Stimulated activated CD4-positive, alpha-beta T cell treated with anti-CD3 and anti-CD28 coated beads, Interleukin-2, amount 100 ng/mL, for 48 hours (primary cell): ENCODE results near the gene DIDO1.

ENCODE experiments used
- DNase-seq, 2 donors: peaks; one replicate each; pipeline ENCODE4 v3.0.0-alpha.2; 2020

The DIDO1 gene

GRCh38 chr20:62907384-62908317 lies 18.7 kb downstream of the DIDO1 start:
- no peak for DNase-seq

GRCh38 chr20:62906647-62907375 lies 19.5 kb downstream of the DIDO1 start:
- DNase-seq = no peak

- no peak for DNase-seq
These were observed 20.1 kb downstream of the DIDO1 start for GRCh38 chr20:62906209-62906608.

GRCh38 chr20:62905536-62906117 lies 20.7 kb downstream of the DIDO1 start:
- no peak for DNase-seq

GRCh38 chr20:62902926-62903615 lies 23.2 kb downstream of the DIDO1 start:
- DNase-seq = no peak

- no peak for DNase-seq
These were observed 24.4 kb downstream of the DIDO1 start for GRCh38 chr20:62901891-62902290.

GRCh38 chr20:62900692-62901584 lies 25.4 kb downstream of the DIDO1 start:
- no peak for DNase-seq

GRCh38 chr20:62900052-62900691 lies 26.1 kb downstream of the DIDO1 start:
- peak; percentile 65 to 66 for DNase-seq

- DNase-seq = no peak
These were observed 26.7 kb downstream of the DIDO1 start for GRCh38 chr20:62899633-62900051.

GRCh38 chr20:62898970-62899632 lies 27.2 kb downstream of the DIDO1 start:
- peak in 1 of 2 donors; percentile 36 for DNase-seq

- DNase-seq = no peak
These were observed 28.0 kb downstream of the DIDO1 start for GRCh38 chr20:62898093-62898964.

- no peak for DNase-seq
These were observed 28.6 kb downstream of the DIDO1 start for GRCh38 chr20:62897666-62898065.

- DNase-seq = no peak
These were observed 29.8 kb downstream of the DIDO1 start for GRCh38 chr20:62896526-62896925.

GRCh38 chr20:62895539-62895938 lies 30.8 kb downstream of the DIDO1 start:
- no peak for DNase-seq

- DNase-seq = no peak
These were observed 32.0 kb downstream of the DIDO1 start for GRCh38 chr20:62894261-62894660.

- DNase-seq = no peak
These were observed 32.6 kb downstream of the DIDO1 start for GRCh38 chr20:62893700-62894099.

GRCh38 chr20:62892348-62893304 lies 33.7 kb downstream of the DIDO1 start:
- no peak for DNase-seq

GRCh38 chr20:62891111-62891510 lies 35.2 kb downstream of the DIDO1 start:
- no peak for DNase-seq

- DNase-seq = no peak
These were observed 35.9 kb downstream of the DIDO1 start for GRCh38 chr20:62890444-62890843.
